Astrocyte of the cerebellum (primary cell): ENCODE data around the gene CCT7.

Source experiments
- DNase-seq: peaks from one replicate; pipeline ENCODE4 v3.0.0-alpha.2; 2011; ENCODE audit warnings: low read depth
- H3K4me3 ChIP-seq: 2 replicates; pipeline ENCODE4 v1.5.1; 2011; ENCODE audit warnings: mild to moderate bottlenecking, low read depth, low read length, moderate library complexity
- CTCF ChIP-seq: IDR thresholded peaks from 2 replicates; pipeline ENCODE4 v1.5.1; 2012; ENCODE audit warnings: low read length, low read depth, moderate library complexity, mild to moderate bottlenecking; ENCODE audit errors: missing control alignments
- in situ Hi-C: cut with HindIII; loops from 2 replicates; pipeline ENCODE4 v1.10.0; 2017; ENCODE audit warnings: low sequenced_read_pairs

The CCT7 gene

GRCh38 chr2:73268366-73268829 lies 34.3 kb downstream of the CCT7 start:
- in situ Hi-C loops: no loop called here
- peak overlapping the region; percentile 14 for H3K4me3 ChIP-seq
- TF ChIP-seq CTCF: no peak
- DNase-seq: no peak

GRCh38 chr2:73268830-73269685 lies 35.0 kb downstream of the CCT7 start:
- no peak for DNase-seq
- in situ Hi-C loops: no loop called here
- no peak for TF ChIP-seq CTCF
- H3K4me3 ChIP-seq: peak overlapping the region; percentile 14

GRCh38 chr2:73269686-73270465 lies 35.8 kb downstream of the CCT7 start:
- no peak for DNase-seq
- H3K4me3 ChIP-seq: no peak overlapping the region
- in situ Hi-C loops: no loop called here
- TF ChIP-seq CTCF: no peak

- in situ Hi-C loops: no loop called here
- no peak for DNase-seq
- no peak overlapping the region for H3K4me3 ChIP-seq
- no peak for TF ChIP-seq CTCF
Observed at GRCh38 chr2:73272270-73272669, 38.2 kb downstream of the CCT7 start.

- DNase-seq: no peak
- no peak for TF ChIP-seq CTCF
- in situ Hi-C loops: no loop called here
- H3K4me3 ChIP-seq: no peak overlapping the region
Observed at GRCh38 chr2:73279852-73280251, 45.7 kb downstream of the CCT7 start.

GRCh38 chr2:73281244-73281643 lies 47.1 kb downstream of the CCT7 start:
- DNase-seq: no peak
- H3K4me3 ChIP-seq: no peak overlapping the region
- in situ Hi-C loops: no loop called here
- no peak for TF ChIP-seq CTCF
